IMR-90 (cell line): Measurements from ENCODE around the gene FAM163B. TPM values are rescaled to one million over a fixed set of nuclear protein-coding genes. Genes with fewer than 3 reads are reported as not detected.

Experiments used
- ATAC-seq: fragments of 200-7000 bp; cut with Tn5 transposase; 2 replicates; pipeline ENCODE4 v1.9.1; 2020; ENCODE audit warnings: low read depth, mild to moderate bottlenecking, moderate library complexity
- BruUV-seq: library from RNA; stranded (reverse); fragments of 400-500 nt; replicated peaks from 2 replicates; lab custom pipeline; 2021; lab: Mats Ljungman, UMichigan
- CTCF ChIA-PET: fragments of 300-600 bp; formaldehyde crosslinking; extraction: SDS; loops from one replicate; lab custom pipeline; 2021; ENCODE audit warnings: antibody characterized with exemption; lab: Yijun Ruan, JAX
- POLR2A ChIA-PET: fragments of 300-600 bp; sonication (Branson Sonifier 250); formaldehyde crosslinking; loops from one replicate; lab custom pipeline; 2022; ENCODE audit warnings: antibody characterized with exemption; ENCODE audit not compliant: unreplicated experiment; lab: Charles Lee
- DNase-seq: peaks from one replicate; pipeline ENCODE4 v3.0.0; 2013
- H2AFZ ChIP-seq: replicated peaks from 2 replicates; pipeline ENCODE3; 2013; ENCODE audit warnings: low read length, mild to moderate bottlenecking; ENCODE audit not compliant: poor library complexity
- H2AK5ac ChIP-seq: 2 replicates; pipeline ENCODE4 v1.6.1; 2013; ENCODE audit warnings: low read depth, low read length, inconsistent platforms
- H2AK9ac ChIP-seq: replicated peaks from 2 replicates; pipeline ENCODE3; 2013; ENCODE audit warnings: mild to moderate bottlenecking, low read depth, low read length, moderate library complexity; ENCODE audit not compliant: poor library complexity
- H2BK120ac ChIP-seq: 2 replicates; pipeline ENCODE4 v1.6.1; 2013; ENCODE audit warnings: low read depth, low read length, inconsistent platforms
- H2BK15ac ChIP-seq: 3 replicates; pipeline ENCODE4 v1.6.1; 2013; ENCODE audit warnings: low read depth, low read length, inconsistent platforms
- H2BK20ac ChIP-seq: 2 replicates; pipeline ENCODE4 v1.6.1; 2013; ENCODE audit warnings: low read depth, mild to moderate bottlenecking, inconsistent platforms, low read length, moderate library complexity
- H2BK5ac ChIP-seq: 2 replicates; pipeline ENCODE4 v1.6.1; 2013; ENCODE audit warnings: mild to moderate bottlenecking, low read depth, low read length, inconsistent platforms; ENCODE audit not compliant: poor library complexity, severe bottlenecking
- H3K14ac ChIP-seq: replicated peaks from 2 replicates; pipeline ENCODE4 v1.6.1; 2013; ENCODE audit warnings: low read depth, low read length, inconsistent platforms
- H3K18ac ChIP-seq: 2 replicates; pipeline ENCODE4 v1.6.1; 2013; ENCODE audit warnings: low read depth, low read length, control low read depth
- H3K23ac ChIP-seq: 2 replicates; pipeline ENCODE4 v1.6.1; 2013; ENCODE audit warnings: low read depth, low read length, inconsistent platforms
- H3K27ac ChIP-seq: 2 replicates; pipeline ENCODE4 v1.5.1; 2013; ENCODE audit warnings: mild to moderate bottlenecking, control low read depth, low read length; ENCODE audit not compliant: insufficient read depth
- H3K27me3 ChIP-seq: 2 replicates; pipeline ENCODE4 v1.6.1; 2013; ENCODE audit warnings: low read length; ENCODE audit not compliant: control insufficient read depth, insufficient read depth
- H3K36me3 ChIP-seq: 2 replicates; pipeline ENCODE4 v1.6.1; 2013; ENCODE audit warnings: low read length, mixed read lengths; ENCODE audit not compliant: control insufficient read depth, insufficient read depth
- H3K4ac ChIP-seq: 2 replicates; pipeline ENCODE4 v1.6.1; 2013; ENCODE audit warnings: low read depth, low read length, inconsistent platforms
- H3K4me1 ChIP-seq: 2 replicates; pipeline ENCODE4 v1.6.1; 2013; ENCODE audit warnings: low read length, mixed read lengths; ENCODE audit not compliant: control insufficient read depth, insufficient read depth
- H3K4me2 ChIP-seq: 2 replicates; pipeline ENCODE4 v1.6.1; 2013; ENCODE audit warnings: low read depth, mild to moderate bottlenecking, control low read depth, low read length, moderate library complexity
- H3K4me3 ChIP-seq: 2 replicates; pipeline ENCODE4 v1.5.1; 2013; ENCODE audit warnings: low read depth, mild to moderate bottlenecking, control low read depth, low read length, moderate library complexity; ENCODE audit not compliant: insufficient read depth
- H3K56ac ChIP-seq: 2 replicates; pipeline ENCODE4 v1.6.1; 2013; ENCODE audit warnings: low read length, inconsistent platforms; ENCODE audit not compliant: insufficient read depth; ENCODE audit errors: extremely low read depth
- H3K79me1 ChIP-seq, 2 experiments: 2 replicates each; pipeline ENCODE4 v1.6.1; 2013; ENCODE audit warnings: low read length in 2 of 2, inconsistent platforms in 1 of 2, low read depth in 1 of 2
- H3K9ac ChIP-seq: 2 replicates; pipeline ENCODE4 v1.6.1; 2013; ENCODE audit warnings: low read depth, low read length, control low read depth
- H3K9me1 ChIP-seq: 2 replicates; pipeline ENCODE4 v1.6.1; 2013; ENCODE audit warnings: low read length, inconsistent platforms; ENCODE audit not compliant: insufficient read depth
- H3K9me3 ChIP-seq: 2 replicates; pipeline ENCODE4 v1.6.1; 2013; ENCODE audit warnings: low read length; ENCODE audit not compliant: control insufficient read depth, insufficient read depth
- H4K20me1 ChIP-seq: 2 replicates; pipeline ENCODE4 v1.6.1; 2013; ENCODE audit warnings: low read length, inconsistent platforms; ENCODE audit not compliant: insufficient read depth
- H4K5ac ChIP-seq: 2 replicates; pipeline ENCODE4 v1.6.1; 2013; ENCODE audit warnings: mild to moderate bottlenecking, low read depth, low read length, control low read depth
- H4K8ac ChIP-seq, 2 experiments: 2 replicates each; pipeline ENCODE4 v1.6.1; 2013; ENCODE audit warnings: low read depth in 2 of 2, low read length in 2 of 2, control low read depth in 1 of 2, inconsistent platforms in 1 of 2
- H4K91ac ChIP-seq: 2 replicates; pipeline ENCODE4 v1.6.1; 2013; ENCODE audit warnings: low read depth, low read length, inconsistent platforms; ENCODE audit not compliant: insufficient read depth
- BHLHE40 ChIP-seq: fragments of 150-350 bp; IDR thresholded peaks from 2 replicates; pipeline ENCODE4 v1.6.1; 2016; ENCODE audit warnings: mild to moderate bottlenecking, low read depth, low read length
- CEBPB ChIP-seq: IDR thresholded peaks from 2 replicates; pipeline ENCODE4 v1.6.1; 2012; ENCODE audit warnings: low read depth, low read length, improper control_type of control experiment
- CHD1 ChIP-seq: IDR thresholded peaks from 2 replicates; pipeline ENCODE4 v1.6.1; 2012; ENCODE audit warnings: low read depth, low read length, improper control_type of control experiment
- FOS ChIP-seq: fragments of 150-350 bp; IDR thresholded peaks from 2 replicates; pipeline ENCODE4 v1.6.1; 2016; ENCODE audit warnings: low read depth, low read length
- MAFK ChIP-seq: IDR thresholded peaks from 2 replicates; pipeline ENCODE4 v1.6.1; 2012; ENCODE audit warnings: low read depth, low read length, improper control_type of control experiment
- MAZ ChIP-seq: IDR thresholded peaks from 2 replicates; pipeline ENCODE4 v1.6.1; 2012; ENCODE audit warnings: low read depth, mild to moderate bottlenecking, low read length, improper control_type of control experiment, moderate library complexity, borderline replicate concordance
- MXI1 ChIP-seq: IDR thresholded peaks from 2 replicates; pipeline ENCODE4 v1.6.1; 2012; ENCODE audit warnings: low read depth, mild to moderate bottlenecking, low read length, moderate library complexity, borderline replicate concordance
- NFE2L2 ChIP-seq: fragments of 150-350 bp; IDR thresholded peaks from 2 replicates; pipeline ENCODE4 v1.6.1; 2016; ENCODE audit warnings: low read depth, mild to moderate bottlenecking, low read length
- RCOR1 ChIP-seq: IDR thresholded peaks from 2 replicates; pipeline ENCODE4 v1.6.1; 2012; ENCODE audit warnings: mild to moderate bottlenecking, low read length, improper control_type of control experiment; ENCODE audit not compliant: insufficient replicate concordance
- SMC3 ChIP-seq: fragments of 150-350 bp; IDR thresholded peaks from 2 replicates; pipeline ENCODE4 v1.6.1; 2016; ENCODE audit warnings: low read depth, mild to moderate bottlenecking, antibody characterized with exemption, low read length, moderate library complexity
- WGBS, 2 experiments: methylation state at CpG; one replicate each; pipeline versions ENCODE4 v1.1.5 to v1.1.7; 2013; ENCODE audit warnings: missing lambda C conversion rate in 2 of 2; ENCODE audit not compliant: insufficient read length in 1 of 2; ENCODE audit errors: extremely low coverage in 2 of 2; 5-methylcytosine and 5-hydroxymethylcytosine counted together
- dilution Hi-C: fragments of 300-500 bp; cut with HindIII; formaldehyde crosslinking; loops from one replicate; pipeline ENCODE4 v1.14.3; 2018; ENCODE audit warnings: low sequenced_read_pairs; ENCODE audit not compliant: unreplicated experiment
- in situ Hi-C: fragments of 300-500 bp; cut with MboI; formaldehyde crosslinking; loops from 3 replicates; pipeline ENCODE4 v1.14.3; 2019; ENCODE audit warnings: low sequenced_read_pairs, inconsistent platforms, mixed read lengths
- intact Hi-C: fragments of 100-400 bp; cut with micrococcal nuclease; formaldehyde crosslinking; loops from 2 replicates; pipeline ENCODE4 v1.10.0; 2022
- polyA plus RNA-seq, 3 experiments: library from polyadenylated mRNA; depleted of rRNA; stranded (reverse); fragments of >200 nt; gene quantifications; 2 replicates each; pipeline ENCODE4 v1.2.3, GENCODE V29; 2012; ENCODE audit warnings: low replicate concordance in 1 of 3
- total RNA-seq: library from RNA; depleted of rRNA; stranded (reverse); fragments of >200 nt; gene quantifications from 2 replicates; pipeline ENCODE4 v1.2.3, GENCODE V29; 2012
- TF ChIP-seq, protein P1 (sequence below): fragments of 150-350 bp; IDR thresholded peaks from 2 replicates; pipeline ENCODE4 v1.6.1; 2016; ENCODE audit warnings: low read depth, mild to moderate bottlenecking, low read length, moderate library complexity, borderline replicate concordance
- TF ChIP-seq, protein P2 (sequence below): conservative IDR thresholded peaks from 2 replicates; pipeline ENCODE4 v1.5.1; 2012; ENCODE audit warnings: mild to moderate bottlenecking, low read depth, low read length, improper control_type of control experiment

The FAM163B gene
- total and polyA plus RNA-seq, 2 of the 4 experiments (the other 2 are of a cell fraction), result not detected

GRCh38 chr9:133632806-133633680, 23.9 kb upstream of the FAM163B start (continued):
- no peak for TF ChIP-seq FOS

DNA sequence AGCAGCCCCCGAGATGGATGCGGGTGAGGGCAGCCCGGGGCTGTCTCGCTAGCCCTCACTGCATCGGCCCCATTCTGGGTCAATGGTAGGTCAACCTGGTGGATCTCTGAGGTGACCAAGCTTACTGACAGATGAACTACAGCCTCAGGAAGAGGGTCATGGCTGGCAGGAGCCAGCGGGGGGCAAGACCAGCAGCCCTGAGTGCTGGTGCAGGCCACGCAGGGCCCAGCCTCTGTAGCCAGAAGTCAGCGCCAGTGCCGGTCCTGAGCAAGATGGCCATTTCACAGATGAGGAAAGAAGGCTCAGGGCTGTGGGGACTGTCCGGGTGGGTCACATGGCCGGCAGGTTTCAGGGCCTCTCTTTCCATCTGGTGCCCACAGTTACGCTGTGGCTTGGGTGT, 21.9 kb upstream of the FAM163B start:
- ChIA-PET POLR2A (no interaction called here), CTCF (no interaction called here)
- Histone ChIP-seq H4K5ac (no peak overlapping the region), H3K23ac (no peak overlapping the region), H3K4me2 (no peak overlapping the region), H3K4me3 (no peak overlapping the region), H3K27me3 (peaks cover 44% of the 10 kb centered on the region), H3K9me3 (peaks cover 3% of the 10 kb centered on the region; the same call in 1 of the 2 replicates), H2BK5ac (no peak overlapping the region), H3K4me1 (no peaks in the 10 kb centered on the region), H2AK5ac (no peak overlapping the region), H4K8ac (no peak overlapping the region), H3K36me3 (no peaks in the 10 kb centered on the region), H2BK120ac (no peak overlapping the region), H3K9ac (no peak overlapping the region), H2AK9ac (no peak overlapping the region), H3K27ac (no peak overlapping the region), H2BK15ac (no peak overlapping the region), H3K4ac (no peak overlapping the region), H3K18ac (no peak overlapping the region), H4K20me1 (no peaks in the 10 kb centered on the region), H2AFZ (no peak overlapping the region), H3K14ac (no peak overlapping the region), H2BK20ac (no peak overlapping the region), H3K9me1 (no peaks in the 10 kb centered on the region), H3K79me1 (no peaks in the 10 kb centered on the region), H4K91ac (no peak overlapping the region), H3K56ac (no peak overlapping the region)
- no peak for DNase-seq
- 72% methylated on average over 5 of the region's 12 CpGs; no CpG with 5 or more reads in 1 of the 2 experiments for WGBS, 2 experiments
- intact Hi-C loops, result no loop called here
- no TSS peak for BruUV-seq
- ATAC-seq, result no peak
- in situ Hi-C loops, result no loop called here
- dilution Hi-C loops, result no loop called here
- TF ChIP-seq BHLHE40 (no peak), MAFK (no peak), MAZ (no peak), FOS (no peak), NFE2L2 (no peak), MXI1 (no peak), RCOR1 (no peak), CHD1 (no peak), CEBPB (no peak), SMC3 (no peak)
- TF ChIP-seq, protein P1, sequence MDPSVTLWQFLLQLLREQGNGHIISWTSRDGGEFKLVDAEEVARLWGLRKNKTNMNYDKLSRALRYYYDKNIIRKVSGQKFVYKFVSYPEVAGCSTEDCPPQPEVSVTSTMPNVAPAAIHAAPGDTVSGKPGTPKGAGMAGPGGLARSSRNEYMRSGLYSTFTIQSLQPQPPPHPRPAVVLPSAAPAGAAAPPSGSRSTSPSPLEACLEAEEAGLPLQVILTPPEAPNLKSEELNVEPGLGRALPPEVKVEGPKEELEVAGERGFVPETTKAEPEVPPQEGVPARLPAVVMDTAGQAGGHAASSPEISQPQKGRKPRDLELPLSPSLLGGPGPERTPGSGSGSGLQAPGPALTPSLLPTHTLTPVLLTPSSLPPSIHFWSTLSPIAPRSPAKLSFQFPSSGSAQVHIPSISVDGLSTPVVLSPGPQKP, result no peak
- TF ChIP-seq, protein P2, sequence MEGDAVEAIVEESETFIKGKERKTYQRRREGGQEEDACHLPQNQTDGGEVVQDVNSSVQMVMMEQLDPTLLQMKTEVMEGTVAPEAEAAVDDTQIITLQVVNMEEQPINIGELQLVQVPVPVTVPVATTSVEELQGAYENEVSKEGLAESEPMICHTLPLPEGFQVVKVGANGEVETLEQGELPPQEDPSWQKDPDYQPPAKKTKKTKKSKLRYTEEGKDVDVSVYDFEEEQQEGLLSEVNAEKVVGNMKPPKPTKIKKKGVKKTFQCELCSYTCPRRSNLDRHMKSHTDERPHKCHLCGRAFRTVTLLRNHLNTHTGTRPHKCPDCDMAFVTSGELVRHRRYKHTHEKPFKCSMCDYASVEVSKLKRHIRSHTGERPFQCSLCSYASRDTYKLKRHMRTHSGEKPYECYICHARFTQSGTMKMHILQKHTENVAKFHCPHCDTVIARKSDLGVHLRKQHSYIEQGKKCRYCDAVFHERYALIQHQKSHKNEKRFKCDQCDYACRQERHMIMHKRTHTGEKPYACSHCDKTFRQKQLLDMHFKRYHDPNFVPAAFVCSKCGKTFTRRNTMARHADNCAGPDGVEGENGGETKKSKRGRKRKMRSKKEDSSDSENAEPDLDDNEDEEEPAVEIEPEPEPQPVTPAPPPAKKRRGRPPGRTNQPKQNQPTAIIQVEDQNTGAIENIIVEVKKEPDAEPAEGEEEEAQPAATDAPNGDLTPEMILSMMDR, result no peak
